Measurements from ENCODE around the gene ZC3H8. TPM values are rescaled to one million over a fixed set of nuclear protein-coding genes. Genes with fewer than 3 reads are reported as not detected.
A peak's percentile ranks its signal among the peaks of the same experiment; 100 is the strongest.

ZC3H8 gene
- total RNA-seq, 2 donors from 2014 or later = 14.1 to 34.7 TPM

- ATAC-seq (no peak), DNase-seq (ENCODE audit: low spot score) (no peak)
- H3K4me1 Mint-ChIP-seq (ENCODE audit: low read depth in 2 of 2) = no peaks in the 10 kb centered on the region
- H3K27ac Mint-ChIP-seq = no peak overlapping the region
- H3K9me3 Mint-ChIP-seq = no peaks in the 10 kb centered on the region
- H3K4me3 Mint-ChIP-seq = no peak overlapping the region
- peaks cover 27 to 38% of the 10 kb centered on the region in 2 donors for H3K27me3 Mint-ChIP-seq
- no peaks in the 10 kb centered on the region for H3K36me3 Mint-ChIP-seq
Measured at GRCh38 chr2:112175958-112176573, 78.8 kb downstream of the ZC3H8 start.

DNA sequence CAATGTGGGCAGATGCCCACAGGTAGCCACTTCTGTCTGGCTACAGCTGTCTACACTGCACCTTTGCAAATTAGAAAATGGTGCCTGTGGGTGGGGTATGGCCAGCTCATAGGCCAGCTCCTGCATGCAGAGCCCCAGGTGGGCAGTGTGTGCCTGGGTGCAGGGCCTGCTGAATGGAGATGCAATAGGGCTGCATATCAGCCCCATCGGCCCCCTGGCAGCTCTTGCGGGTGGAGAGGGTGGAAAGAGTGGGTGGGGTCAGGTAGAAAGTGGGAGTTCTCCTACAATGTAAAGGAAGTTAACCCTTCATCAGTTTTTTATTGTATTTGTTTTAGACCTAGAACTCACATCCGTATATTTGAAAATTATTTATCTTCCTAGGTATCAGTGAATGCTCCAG is 79.5 kb downstream of the ZC3H8 start:
- Mint-ChIP-seq H3K4me1 (ENCODE audit: low read depth in 2 of 2) (no peaks in the 10 kb centered on the region), H3K36me3 (no peaks in the 10 kb centered on the region), H3K27ac (no peak overlapping the region), H3K9me3 (no peaks in the 10 kb centered on the region), H3K4me3 (no peak overlapping the region), H3K27me3 (peaks cover 29 to 43% of the 10 kb centered on the region in 2 donors)
- DNase-seq (ENCODE audit: low spot score) = no peak
- ATAC-seq = no peak

DNA sequence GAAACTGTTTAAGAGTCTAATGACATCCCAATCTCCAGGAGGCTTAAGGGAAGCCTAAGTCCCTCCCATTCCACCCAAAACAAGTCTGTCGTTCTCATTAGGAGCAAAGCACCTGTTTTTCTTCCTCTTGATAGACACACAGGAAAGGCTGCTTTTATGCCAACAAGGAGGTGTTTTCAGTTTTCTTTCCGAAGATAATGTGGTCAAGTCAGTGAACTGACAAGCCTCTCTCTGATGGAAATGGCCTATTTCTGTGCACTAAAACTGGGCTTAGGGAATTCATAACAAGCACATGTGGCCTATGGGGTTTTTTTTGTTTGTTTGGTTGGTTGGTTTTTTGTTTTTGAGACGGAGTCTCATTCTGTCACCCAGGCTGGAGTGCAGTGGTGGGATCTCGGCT is 80.5 kb downstream of the ZC3H8 start:
- Mint-ChIP-seq H3K27ac (no peak overlapping the region), H3K27me3 (peaks cover 26 to 37% of the 10 kb centered on the region in 2 donors)

GRCh38 chr2:112173646-112174319 is 81.1 kb downstream of the ZC3H8 start:
- H3K4me3 Mint-ChIP-seq = no peak overlapping the region
- H3K27me3 Mint-ChIP-seq = peaks cover 20 to 31% of the 10 kb centered on the region in 2 donors
- no peak for DNase-seq (ENCODE audit: low spot score)
- no peak overlapping the region for H3K27ac Mint-ChIP-seq
- no peak for ATAC-seq
- no peaks in the 10 kb centered on the region for H3K9me3 Mint-ChIP-seq
- H3K36me3 Mint-ChIP-seq = no peaks in the 10 kb centered on the region
- peaks cover 1 to 9% of the 10 kb centered on the region in 2 donors for H3K4me1 Mint-ChIP-seq (ENCODE audit: low read depth in 2 of 2)

More for the DNA sequence above, 80.5 kb downstream of the ZC3H8 start:
- H3K9me3 Mint-ChIP-seq = no peaks in the 10 kb centered on the region
- DNase-seq (ENCODE audit: low spot score) = no peak
- no peaks in the 10 kb centered on the region for H3K36me3 Mint-ChIP-seq
- no peak overlapping the region for H3K4me3 Mint-ChIP-seq
- H3K4me1 Mint-ChIP-seq (ENCODE audit: low read depth in 2 of 2) = peaks cover 0 to 4% of the 10 kb centered on the region in 2 donors
- ATAC-seq = no peak

- no peak overlapping the region for H3K27ac Mint-ChIP-seq
- ATAC-seq (no peak), DNase-seq (ENCODE audit: low spot score) (no peak)
- H3K36me3 Mint-ChIP-seq = no peaks in the 10 kb centered on the region
- H3K27me3 Mint-ChIP-seq = peaks cover 12 to 15% of the 10 kb centered on the region in 2 donors
- peaks cover 13 to 23% of the 10 kb centered on the region in 2 donors for H3K4me1 Mint-ChIP-seq (ENCODE audit: low read depth in 2 of 2)
- H3K4me3 Mint-ChIP-seq = no peak overlapping the region
- no peaks in the 10 kb centered on the region for H3K9me3 Mint-ChIP-seq
Measured at GRCh38 chr2:112170495-112170894, 84.3 kb downstream of the ZC3H8 start.

GRCh38 chr2:112168422-112169124 is 86.3 kb downstream of the ZC3H8 start:
- DNase-seq (ENCODE audit: low spot score) (no peak), ATAC-seq (peak in 1 of 2 donors; percentile 56)
- H3K4me1 Mint-ChIP-seq (ENCODE audit: low read depth in 2 of 2) = peaks cover 13 to 23% of the 10 kb centered on the region in 2 donors
- peaks cover 12 to 15% of the 10 kb centered on the region in 2 donors for H3K27me3 Mint-ChIP-seq
- H3K36me3 Mint-ChIP-seq = no peaks in the 10 kb centered on the region
- no peaks in the 10 kb centered on the region for H3K9me3 Mint-ChIP-seq
- peak overlapping the region; percentile 23 for H3K4me3 Mint-ChIP-seq
- H3K27ac Mint-ChIP-seq = no peak overlapping the region

DNA sequence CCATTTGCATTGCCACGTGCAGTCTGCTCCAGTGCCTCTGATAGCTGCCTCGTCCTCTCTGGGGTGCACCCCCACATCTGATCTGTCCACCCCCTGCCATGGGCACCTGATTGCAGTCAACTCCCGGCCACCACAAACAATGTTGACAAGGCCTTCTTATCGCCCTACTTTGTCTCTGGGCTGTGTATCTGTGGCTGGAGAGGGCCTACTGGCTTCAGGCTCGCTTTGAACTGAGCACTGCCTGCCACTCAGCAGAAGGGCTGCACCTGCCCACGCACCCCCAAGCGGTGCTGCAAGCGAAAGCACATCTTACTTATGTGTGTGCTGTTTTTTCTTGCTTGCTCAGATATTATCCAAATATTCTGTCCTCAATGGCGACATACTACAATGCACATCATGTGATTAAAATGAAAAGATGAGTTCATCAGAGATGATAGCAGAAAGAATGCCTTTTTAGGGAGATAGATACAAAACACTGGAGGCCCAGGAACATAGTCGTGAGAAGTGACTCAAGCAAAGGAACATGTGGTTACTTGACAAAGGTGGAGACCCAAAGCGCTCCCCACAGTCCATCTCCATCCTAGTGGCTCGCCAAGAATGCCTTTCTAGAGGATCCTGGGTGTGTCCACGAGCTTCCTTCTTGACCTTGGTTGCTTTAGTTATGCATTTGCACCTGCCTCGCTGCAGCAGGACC is 87.9 kb downstream of the ZC3H8 start:
- no peaks in the 10 kb centered on the region for H3K36me3 Mint-ChIP-seq
- ATAC-seq (no peak), DNase-seq (ENCODE audit: low spot score) (no peak)
- H3K27ac Mint-ChIP-seq = no peak overlapping the region
- H3K4me3 Mint-ChIP-seq = no peak overlapping the region
- H3K4me1 Mint-ChIP-seq (ENCODE audit: low read depth in 2 of 2) = peaks cover 13 to 23% of the 10 kb centered on the region in 2 donors
- H3K27me3 Mint-ChIP-seq = peaks cover 8 to 12% of the 10 kb centered on the region in 2 donors
- H3K9me3 Mint-ChIP-seq = no peaks in the 10 kb centered on the region

DNA sequence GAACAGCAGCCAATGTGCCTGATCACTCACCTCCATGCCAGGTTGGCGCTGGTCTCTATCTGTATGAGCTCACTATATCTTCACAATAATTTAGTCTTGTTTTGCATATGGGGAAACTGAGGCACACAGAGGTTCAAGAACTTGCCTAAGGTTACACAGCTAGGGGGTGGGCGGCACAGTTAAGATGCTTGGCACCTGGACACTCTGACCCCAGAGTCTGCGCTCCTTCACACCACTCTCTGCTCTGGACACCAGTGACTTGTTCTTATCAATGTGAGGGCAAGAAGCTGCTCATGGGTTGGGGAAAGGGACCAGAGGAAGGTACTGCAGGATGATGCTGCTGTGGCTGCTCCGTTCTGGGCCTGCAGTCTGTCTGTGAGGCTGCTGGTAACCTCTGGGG is 89.5 kb downstream of the ZC3H8 start:
- Mint-ChIP-seq H3K27me3 (peaks cover 0 to 4% of the 10 kb centered on the region in 2 donors), H3K4me1 (ENCODE audit: low read depth in 2 of 2) (peaks cover 13 to 23% of the 10 kb centered on the region in 2 donors), H3K36me3 (no peaks in the 10 kb centered on the region), H3K4me3 (no peak overlapping the region), H3K27ac (no peak overlapping the region), H3K9me3 (no peaks in the 10 kb centered on the region)
- DNase-seq (ENCODE audit: low spot score) (no peak), ATAC-seq (no peak)

DNA sequence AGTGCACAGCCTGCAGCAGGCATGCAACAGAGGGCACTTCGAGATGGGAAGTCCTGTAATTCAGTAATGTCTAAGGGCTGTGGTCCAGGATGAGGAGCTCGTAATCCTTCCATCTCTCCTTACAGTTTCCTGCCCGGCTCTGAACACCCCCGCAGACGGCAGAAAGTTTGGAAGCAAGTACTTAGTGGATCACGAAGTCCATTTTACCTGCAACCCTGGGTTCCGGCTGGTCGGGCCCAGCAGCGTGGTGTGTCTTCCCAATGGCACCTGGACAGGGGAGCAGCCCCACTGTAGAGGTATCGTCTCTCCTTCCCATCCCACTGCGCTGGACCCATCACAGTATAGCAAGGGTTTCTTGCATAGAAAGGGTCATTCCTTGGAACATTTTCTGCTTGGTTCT is 90.0 kb downstream of the ZC3H8 start:
- Mint-ChIP-seq H3K36me3 (no peaks in the 10 kb centered on the region), H3K9me3 (no peaks in the 10 kb centered on the region), H3K4me1 (ENCODE audit: low read depth in 2 of 2) (peaks cover 13 to 23% of the 10 kb centered on the region in 2 donors), H3K4me3 (no peak overlapping the region), H3K27ac (no peak overlapping the region), H3K27me3 (peaks cover 0 to 4% of the 10 kb centered on the region in 2 donors)
- ATAC-seq (no peak), DNase-seq (ENCODE audit: low spot score) (no peak)

GRCh38 chr2:112163541-112163981 is 91.3 kb downstream of the ZC3H8 start:
- ATAC-seq (no peak), DNase-seq (ENCODE audit: low spot score) (no peak)
- no peaks in the 10 kb centered on the region for H3K9me3 Mint-ChIP-seq
- no peaks in the 10 kb centered on the region for H3K36me3 Mint-ChIP-seq
- H3K27ac Mint-ChIP-seq = no peak overlapping the region
- peaks cover 9 to 11% of the 10 kb centered on the region in 2 donors for H3K4me1 Mint-ChIP-seq (ENCODE audit: low read depth in 2 of 2)
- no peak overlapping the region for H3K4me3 Mint-ChIP-seq
- no peaks in the 10 kb centered on the region for H3K27me3 Mint-ChIP-seq

GRCh38 chr2:112162956-112163355 is 91.9 kb downstream of the ZC3H8 start:
- no peaks in the 10 kb centered on the region for H3K36me3 Mint-ChIP-seq
- ATAC-seq (no peak), DNase-seq (ENCODE audit: low spot score) (no peak)
- no peaks in the 10 kb centered on the region for H3K9me3 Mint-ChIP-seq
- peaks cover 3 to 5% of the 10 kb centered on the region in 2 donors for H3K4me1 Mint-ChIP-seq (ENCODE audit: low read depth in 2 of 2)
- H3K27me3 Mint-ChIP-seq = no peaks in the 10 kb centered on the region
- H3K27ac Mint-ChIP-seq = no peak overlapping the region
- H3K4me3 Mint-ChIP-seq = no peak overlapping the region

- ATAC-seq = no peak
- no peak overlapping the region for H3K27ac Mint-ChIP-seq
- H3K4me3 Mint-ChIP-seq = no peak overlapping the region
- H3K36me3 Mint-ChIP-seq = no peaks in the 10 kb centered on the region
- peaks cover 0 to 3% of the 10 kb centered on the region in 2 donors for H3K4me1 Mint-ChIP-seq (ENCODE audit: low read depth in 2 of 2)
- no peaks in the 10 kb centered on the region for H3K27me3 Mint-ChIP-seq
- no peak for DNase-seq (ENCODE audit: low spot score)
- H3K9me3 Mint-ChIP-seq = no peaks in the 10 kb centered on the region
Measured at GRCh38 chr2:112162341-112162740, 92.5 kb downstream of the ZC3H8 start.

All from natural killer cell treated with Interleukin-12 subunit alpha and Interleukin-12 subunit beta and Interleukin-15 and Interleukin-18, amount 100 ng/mL, for 72 hours (primary cell).